ENCODE data around the gene PTDSS2.

DNA sequence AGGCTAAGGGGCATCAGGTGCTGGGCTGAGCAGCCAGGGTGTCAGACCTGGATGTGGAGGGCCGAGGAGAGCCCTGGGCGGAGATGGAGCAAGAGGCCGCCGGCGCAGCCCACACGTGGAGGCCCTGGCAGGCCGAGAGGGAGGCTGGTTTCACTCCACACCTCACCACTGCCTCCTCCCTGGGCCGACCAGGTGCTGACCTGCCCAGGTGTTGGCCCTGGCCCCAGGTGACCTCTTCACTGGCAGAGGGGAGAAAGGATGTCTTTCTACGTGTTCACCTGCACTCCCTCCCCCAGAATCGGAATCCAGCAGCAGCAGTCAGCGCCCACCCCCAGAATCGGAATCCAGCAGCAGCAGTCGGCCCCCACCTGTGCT is 9.0 kb upstream of the PTDSS2 start:
- no peak for TF ChIP-seq POLR2A (IDR thresholded peaks at IDR 0.05; ENCODE audit: low read depth, low read length)
- no peak for TF ChIP-seq POLR2AphosphoS5 (IDR thresholded peaks at IDR 0.05; ENCODE audit: low read depth, low read length)

Data from GM12892 (cell line).